ENCODE results near the gene PIP5K1C.

GRCh38 chr19:3611841-3612240 is 88.4 kb downstream of the PIP5K1C start:
- TF ChIP-seq CTCF (IDR thresholded peaks at IDR 0.05): no peak
- no peak for TF ChIP-seq POLR2A (IDR thresholded peaks at IDR 0.05)

Data from ovary (tissue), 3 donors.